ENCODE results near the gene TGIF2.
"Not testable (repeated sequence)": the region's sequence is repeated elsewhere in the genome, so short reads cannot be mapped to it uniquely, and the experiment has no call there.

TGIF2 gene

GRCh38 chr20:36576081-36576445 lies 2.7 kb downstream of the TGIF2 start:
- no peak for DNase-seq (ENCODE audit: low read depth in 2 of 3, low spot score in 1 of 3)

- DNase-seq (ENCODE audit: low read depth in 2 of 3, low spot score in 1 of 3): no peak
These were observed 5.1 kb downstream of the TGIF2 start for GRCh38 chr20:36578356-36579041.

GRCh38 chr20:36579996-36580545 lies 6.7 kb downstream of the TGIF2 start:
- no peak for DNase-seq (ENCODE audit: low read depth in 2 of 3, low spot score in 1 of 3)

- no peak for DNase-seq (ENCODE audit: low read depth in 2 of 3, low spot score in 1 of 3)
These were observed 8.9 kb downstream of the TGIF2 start for GRCh38 chr20:36582322-36582721.

GRCh38 chr20:36582821-36583220 lies 9.4 kb downstream of the TGIF2 start:
- no peak for DNase-seq (ENCODE audit: low read depth in 2 of 3, low spot score in 1 of 3)

- DNase-seq (ENCODE audit: low read depth in 2 of 3, low spot score in 1 of 3): no peak
These were observed 10.7 kb downstream of the TGIF2 start for GRCh38 chr20:36584018-36584481.

- no peak for DNase-seq (ENCODE audit: low read depth in 2 of 3, low spot score in 1 of 3)
These were observed 12.2 kb downstream of the TGIF2 start for GRCh38 chr20:36585410-36586125.

GRCh38 chr20:36587388-36588070 lies 14.1 kb downstream of the TGIF2 start:
- DNase-seq (ENCODE audit: low read depth in 2 of 3, low spot score in 1 of 3): no peak

- no peak for DNase-seq (ENCODE audit: low read depth in 2 of 3, low spot score in 1 of 3)
These were observed 17.9 kb downstream of the TGIF2 start for GRCh38 chr20:36591281-36591680.

- no peak for DNase-seq (ENCODE audit: low read depth in 2 of 3, low spot score in 1 of 3)
These were observed 18.7 kb downstream of the TGIF2 start for GRCh38 chr20:36591854-36592641.

- DNase-seq (ENCODE audit: low read depth in 2 of 3, low spot score in 1 of 3): no peak
These were observed 20.0 kb downstream of the TGIF2 start for GRCh38 chr20:36593347-36593929.

- DNase-seq (ENCODE audit: low read depth in 2 of 3, low spot score in 1 of 3): no peak
These were observed 26.5 kb downstream of the TGIF2 start for GRCh38 chr20:36599912-36600345.

GRCh38 chr20:36601540-36601939 lies 28.1 kb downstream of the TGIF2 start:
- DNase-seq (ENCODE audit: low read depth in 2 of 3, low spot score in 1 of 3): no peak

GRCh38 chr20:36604952-36605398 lies 31.6 kb downstream of the TGIF2 start:
- DNase-seq (ENCODE audit: low read depth in 2 of 3, low spot score in 1 of 3): peak in 2 of 3 donors; percentile 34 to 45

GRCh38 chr20:36605399-36606157 lies 32.2 kb downstream of the TGIF2 start, which contains the start of gene RAB5IF:
RAB5IF (plus strand) TSS chr20:36605779; CDS start chr20:36605952, 173 bp downstream.
- peak; percentile 99 for DNase-seq (ENCODE audit: low read depth in 2 of 3, low spot score in 1 of 3)

- no peak for DNase-seq (ENCODE audit: low read depth in 2 of 3, low spot score in 1 of 3)
These were observed 33.0 kb downstream of the TGIF2 start for GRCh38 chr20:36606158-36607066.

GRCh38 chr20:36607586-36608387 lies 34.4 kb downstream of the TGIF2 start:
- no peak for DNase-seq (ENCODE audit: low read depth in 2 of 3, low spot score in 1 of 3)

- not testable (repeated sequence) for DNase-seq (ENCODE audit: low read depth in 2 of 3, low spot score in 1 of 3)
These were observed 35.0 kb downstream of the TGIF2 start for GRCh38 chr20:36608388-36608728.
